HG03196 (cell line): ENCODE measurements around the gene PTGER3.
"Not testable (repeated sequence)": the region's sequence is repeated elsewhere in the genome, so short reads cannot be mapped to it uniquely, and the experiment has no call there.

ENCODE experiments used
- ATAC-seq: cut with Tn5 transposase; IDR thresholded peaks from one replicate; pipeline ENCODE4 v1.9.1; 2021; ENCODE audit not compliant: unreplicated experiment

PTGER3 gene

DNA sequence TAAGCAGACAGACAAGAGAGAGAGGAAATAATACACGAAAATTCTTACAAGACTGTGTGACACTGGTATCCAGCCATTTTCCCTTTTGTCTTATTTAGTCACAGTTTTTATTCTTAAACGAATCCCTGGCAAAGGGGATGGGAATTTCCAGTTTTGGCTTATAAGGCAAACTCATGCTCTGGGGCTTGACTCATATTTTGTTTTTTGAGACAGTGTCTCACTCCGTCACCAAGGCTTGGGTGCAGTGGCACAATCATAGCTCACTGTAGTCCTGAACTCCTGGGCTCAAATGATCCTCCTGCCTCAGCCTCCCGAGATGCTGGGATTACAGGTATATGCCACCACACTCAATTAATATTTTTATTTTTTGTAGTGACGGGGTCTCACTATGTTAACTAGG lies 31.9 kb downstream of the PTGER3 start:
- ATAC-seq: no peak

DNA sequence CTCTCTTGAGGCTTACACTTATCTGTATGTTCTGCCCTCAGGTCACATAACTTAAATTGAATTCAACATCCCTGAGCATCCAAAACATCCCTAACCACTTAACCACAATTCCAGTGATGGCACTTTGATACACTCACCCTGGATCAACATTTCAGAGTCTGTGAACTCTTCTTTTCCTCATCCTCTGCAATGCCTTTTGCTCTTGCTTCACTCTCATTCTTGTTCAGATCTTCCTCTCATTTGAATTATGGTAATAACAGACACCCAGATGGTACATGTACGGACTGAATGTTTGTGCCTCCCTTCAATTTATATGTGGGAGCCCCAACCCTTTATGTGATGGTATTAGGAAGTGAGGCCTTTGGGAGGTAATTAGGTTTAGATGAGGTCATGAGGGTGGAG lies 33.4 kb downstream of the PTGER3 start:
- ATAC-seq: no peak

GRCh38 chr1:71002709-71003475 lies 44.7 kb downstream of the PTGER3 start:
- no peak for ATAC-seq

DNA sequence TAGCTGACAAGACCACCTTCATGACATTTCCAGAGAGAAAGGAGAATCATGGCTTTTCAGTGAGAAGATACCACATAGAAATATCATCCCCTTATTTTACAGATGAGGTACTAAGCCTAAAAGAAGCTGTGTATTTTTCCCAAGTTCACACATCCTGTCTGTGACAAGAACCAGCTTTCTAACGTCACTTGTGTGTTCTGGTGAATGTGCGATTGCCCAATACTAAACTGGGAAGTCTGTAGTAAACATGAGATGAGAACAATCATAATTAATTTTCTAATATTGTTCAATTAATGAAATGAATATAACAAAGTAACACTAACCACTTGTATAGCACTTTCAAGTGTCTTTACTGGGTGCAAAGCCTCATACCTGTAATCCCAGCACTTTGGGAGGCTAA lies 46.0 kb downstream of the PTGER3 start:
- ATAC-seq: no peak

- no peak for ATAC-seq
These were observed 49.8 kb downstream of the PTGER3 start for GRCh38 chr1:70997793-70998192.

DNA sequence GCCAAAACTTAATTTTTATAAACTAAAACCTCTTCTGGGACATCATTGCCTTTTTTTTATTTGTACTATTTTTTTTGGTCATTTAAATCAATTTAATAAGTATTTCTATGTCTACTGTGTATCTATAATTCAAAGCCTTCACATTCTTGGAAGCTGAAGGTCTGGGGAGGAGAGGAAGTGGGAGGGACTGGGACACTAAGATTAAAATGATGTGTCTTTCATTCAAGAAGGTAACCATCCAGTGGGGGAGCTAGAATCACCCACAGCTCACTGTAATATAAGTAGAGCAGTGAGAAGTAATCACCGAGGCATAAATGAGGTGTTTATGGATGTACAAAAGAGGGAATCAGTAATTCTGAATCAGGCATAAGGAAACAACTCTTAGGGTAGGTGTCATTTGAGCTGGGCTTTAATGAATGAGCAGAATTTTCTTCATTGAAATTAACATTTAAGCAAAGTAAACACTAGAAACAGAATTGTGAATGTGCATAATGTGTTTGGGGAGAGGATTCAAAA lies 52.8 kb downstream of the PTGER3 start:
- ATAC-seq: no peak

DNA sequence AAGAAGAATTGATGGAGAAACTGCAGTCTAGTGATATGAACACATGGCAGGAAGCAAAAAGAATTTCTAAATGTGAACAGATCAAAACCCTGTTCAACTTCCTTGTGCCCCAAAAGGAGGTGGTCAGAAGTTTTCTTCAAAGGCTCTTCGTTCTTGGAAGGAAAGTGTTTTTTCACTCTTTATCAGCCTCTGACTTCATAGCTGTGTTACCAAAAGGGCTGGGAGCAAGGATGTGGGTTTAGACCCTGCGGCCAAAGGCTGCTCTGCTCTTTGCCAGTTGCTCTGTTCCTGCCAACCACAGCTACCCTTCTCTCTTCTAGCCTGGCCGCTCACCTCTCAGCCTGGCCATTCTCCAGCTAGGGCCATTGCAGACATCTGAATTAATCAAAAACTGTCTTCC lies 53.8 kb downstream of the PTGER3 start:
- no peak for ATAC-seq

GRCh38 chr1:70992521-70992920 lies 55.1 kb downstream of the PTGER3 start:
- no peak for ATAC-seq

- ATAC-seq: no peak
These were observed 57.0 kb downstream of the PTGER3 start for GRCh38 chr1:70990469-70991253.

GRCh38 chr1:70987497-70987896 lies 60.1 kb downstream of the PTGER3 start:
- ATAC-seq: no peak

- not testable (repeated sequence) for ATAC-seq
These were observed 61.8 kb downstream of the PTGER3 start for GRCh38 chr1:70985776-70986225.

- not testable (repeated sequence) for ATAC-seq
These were observed 62.3 kb downstream of the PTGER3 start for GRCh38 chr1:70985278-70985677.

DNA sequence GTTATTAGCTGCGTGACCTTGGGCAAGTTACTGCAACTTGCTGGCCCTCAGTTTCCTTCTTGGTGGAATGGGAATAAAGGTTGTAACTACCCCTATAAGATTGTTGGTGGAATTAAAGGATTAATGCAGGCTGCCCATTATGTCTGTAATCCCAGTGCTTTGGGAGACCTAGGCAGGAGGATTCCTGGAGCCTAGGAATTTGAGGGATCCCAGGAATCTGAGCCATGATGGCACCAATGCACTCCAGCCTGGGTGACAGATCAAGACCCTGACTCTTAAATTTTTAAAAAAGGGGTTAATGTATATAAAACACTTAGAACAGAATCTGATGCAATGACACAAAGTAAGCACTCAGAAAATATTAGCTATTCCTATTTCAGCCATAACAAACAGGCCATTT lies 67.3 kb downstream of the PTGER3 start:
- no peak for ATAC-seq

GRCh38 chr1:70979881-70980280 lies 67.7 kb downstream of the PTGER3 start:
- no peak for ATAC-seq

DNA sequence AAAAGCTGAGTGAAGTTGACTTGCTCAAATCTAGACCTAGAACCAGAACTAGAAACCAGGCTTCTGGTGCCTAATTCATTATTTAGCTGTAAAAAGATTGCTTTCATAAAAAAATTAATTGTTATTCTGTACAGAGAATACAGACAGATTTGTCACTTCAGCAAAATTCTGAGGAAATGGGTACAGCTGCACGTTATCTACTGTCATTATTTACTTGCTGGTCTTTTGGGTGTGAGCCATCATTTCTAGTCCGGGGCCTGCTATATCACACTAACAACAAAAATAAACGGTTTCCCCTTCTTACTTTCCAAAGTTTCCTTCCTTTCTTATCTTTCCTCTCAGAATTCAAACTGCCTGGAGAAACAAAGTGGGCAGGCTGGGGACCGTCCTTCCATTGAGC lies 68.3 kb downstream of the PTGER3 start:
- no peak for ATAC-seq

GRCh38 chr1:70978623-70979022 lies 69.0 kb downstream of the PTGER3 start:
- no peak for ATAC-seq

GRCh38 chr1:70977575-70977974 lies 70.0 kb downstream of the PTGER3 start:
- no peak for ATAC-seq

DNA sequence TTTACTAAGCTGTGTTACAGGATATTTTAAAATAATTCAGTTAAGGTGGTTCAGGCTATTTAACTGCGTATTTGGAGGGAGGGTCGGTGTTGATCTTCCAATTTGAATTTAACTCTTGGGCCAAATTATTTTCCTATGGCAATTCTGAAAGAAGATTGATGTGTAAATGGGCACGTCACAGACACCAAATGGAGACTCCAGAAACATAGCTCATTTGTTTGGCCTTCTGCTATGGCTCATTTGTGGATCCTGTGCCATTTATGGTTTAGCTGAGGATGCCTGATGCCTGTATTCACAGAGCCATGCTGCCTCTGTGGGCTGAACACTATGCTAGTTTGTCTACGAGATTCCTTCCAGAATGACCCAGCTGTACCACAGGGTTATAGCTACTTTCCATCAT lies 70.6 kb downstream of the PTGER3 start:
- no peak for ATAC-seq

DNA sequence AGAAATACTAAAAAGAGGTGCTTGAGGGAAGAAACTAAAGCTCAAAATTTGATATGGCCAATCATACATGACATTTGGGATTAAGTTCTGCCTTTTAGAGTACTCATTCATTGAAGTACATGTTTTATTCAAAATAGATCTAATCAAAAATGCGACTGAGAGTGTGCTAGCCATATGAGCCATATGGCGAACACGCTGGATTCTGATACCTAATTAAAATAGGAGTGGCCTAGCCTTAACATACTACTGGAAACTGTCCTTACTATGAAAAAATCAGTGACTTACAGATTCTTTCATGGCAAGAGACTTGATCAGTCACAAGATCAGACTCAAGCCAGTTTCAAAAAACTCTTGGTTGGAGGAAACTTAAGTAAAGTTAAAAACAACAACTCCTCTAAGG lies 73.9 kb downstream of the PTGER3 start:
- ATAC-seq: no peak

DNA sequence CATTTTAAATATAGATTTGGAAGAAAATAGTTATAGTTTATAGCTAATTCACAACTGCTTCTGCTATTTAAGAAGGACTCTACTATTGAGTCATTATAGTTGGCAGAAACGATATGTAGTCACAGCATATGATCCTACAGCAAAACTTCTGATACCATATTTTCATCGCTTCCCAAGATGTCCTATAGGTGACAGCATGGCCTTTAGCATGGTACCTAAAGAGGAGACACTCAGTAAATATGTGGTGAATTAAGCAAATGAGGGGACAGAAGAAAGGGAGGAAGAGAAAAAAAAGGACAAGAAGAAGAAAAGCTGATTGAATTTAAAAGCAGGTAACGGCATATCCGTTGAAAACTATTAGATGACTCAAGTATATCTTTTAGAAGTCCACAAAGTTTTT lies 77.2 kb downstream of the PTGER3 start:
- no peak for ATAC-seq

- no peak for ATAC-seq
These were observed 81.5 kb downstream of the PTGER3 start for GRCh38 chr1:70966018-70966638.

DNA sequence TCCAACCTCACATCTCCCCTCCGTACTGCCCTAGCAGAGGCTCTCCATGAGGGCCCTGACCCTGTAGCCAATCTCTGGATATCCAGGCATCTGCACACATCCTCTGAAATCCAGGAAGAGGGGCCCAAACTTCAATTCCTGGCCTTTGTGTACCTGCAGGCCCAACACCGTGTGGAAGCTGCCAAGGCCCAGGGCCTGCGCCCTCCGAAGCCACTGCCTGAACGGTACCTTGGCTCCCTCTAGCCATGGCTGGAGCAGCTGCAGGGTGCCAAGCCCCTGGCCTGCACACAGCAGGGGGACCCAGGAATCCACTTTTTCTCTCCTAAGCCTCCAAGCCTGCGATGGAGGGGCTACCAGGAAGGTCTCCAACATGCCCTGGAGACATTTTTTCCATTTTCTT lies 84.2 kb downstream of the PTGER3 start:
- ATAC-seq: no peak
